Measurements from ENCODE around the gene NTNG2.

DNA sequence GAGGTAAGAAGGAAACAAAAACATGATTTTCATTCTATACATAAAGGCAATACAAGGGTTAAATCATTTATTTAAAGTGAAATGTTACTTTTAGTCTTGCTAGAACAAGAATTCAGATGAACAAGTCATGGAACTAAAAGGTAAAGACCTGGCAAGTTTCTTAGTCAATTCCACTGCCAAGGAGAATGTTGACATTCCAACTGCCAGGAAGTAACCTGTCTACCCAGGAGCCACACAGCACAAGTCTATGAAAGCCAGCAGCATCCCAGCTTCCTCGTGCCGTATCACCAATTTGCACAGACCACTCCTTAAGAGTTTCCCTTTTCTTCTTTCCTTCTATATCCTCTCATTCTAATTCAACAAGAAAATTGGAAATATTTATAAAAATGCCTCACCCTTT is 113.0 kb downstream of the NTNG2 start:
- no peak for TF ChIP-seq CTCF (IDR thresholded peaks at IDR 0.05)
- TF ChIP-seq EZH2 (IDR thresholded peaks at IDR 0.05; ENCODE audit: borderline replicate concordance, insufficient read depth, low read depth, low read length, poor library complexity, severe bottlenecking): no peak
